Measurements from ENCODE around the gene ZNF718.
"Not testable (repeated sequence)": the region's sequence is repeated elsewhere in the genome, so short reads cannot be mapped to it uniquely, and the experiment has no call there.

Gene ZNF718

GRCh38 chr4:161496-162284 lies 37.4 kb downstream of the ZNF718 start:
- no peak for FAIRE-seq

GRCh38 chr4:169640-170039 lies 45.3 kb downstream of the ZNF718 start:
- FAIRE-seq = not testable (repeated sequence)

GRCh38 chr4:171318-171717 lies 47.0 kb downstream of the ZNF718 start:
- FAIRE-seq = not testable (repeated sequence)

GRCh38 chr4:173666-174314 lies 49.5 kb downstream of the ZNF718 start:
- no peak for FAIRE-seq

GRCh38 chr4:175986-176385 lies 51.7 kb downstream of the ZNF718 start:
- FAIRE-seq = no peak

GRCh38 chr4:176995-177394 lies 52.7 kb downstream of the ZNF718 start:
- no peak for FAIRE-seq

- not testable (repeated sequence) for FAIRE-seq
Observed at GRCh38 chr4:182225-182624, 57.9 kb downstream of the ZNF718 start.

GRCh38 chr4:188091-188490 lies 63.8 kb downstream of the ZNF718 start:
- FAIRE-seq = no peak

GRCh38 chr4:195159-195558 lies 70.9 kb downstream of the ZNF718 start:
- not testable (repeated sequence) for FAIRE-seq

GRCh38 chr4:200936-201335 lies 76.6 kb downstream of the ZNF718 start:
- FAIRE-seq = no peak

GRCh38 chr4:202822-203221 lies 78.5 kb downstream of the ZNF718 start:
- not testable (repeated sequence) for FAIRE-seq

- no peak for FAIRE-seq
Observed at GRCh38 chr4:205097-205756, 80.9 kb downstream of the ZNF718 start.

GRCh38 chr4:206054-206453 lies 81.8 kb downstream of the ZNF718 start:
- FAIRE-seq = no peak

GRCh38 chr4:208416-209096 lies 84.3 kb downstream of the ZNF718 start:
- FAIRE-seq = not testable (repeated sequence)

- FAIRE-seq = no peak
Observed at GRCh38 chr4:211033-211511, 86.8 kb downstream of the ZNF718 start.

- no peak for FAIRE-seq
Observed at GRCh38 chr4:212438-213188, 88.3 kb downstream of the ZNF718 start.

GRCh38 chr4:213189-213535 lies 88.9 kb downstream of the ZNF718 start:
- not testable (repeated sequence) for FAIRE-seq

Data from colon (tissue), 2 donors.